Myocyte (in vitro differentiated cells): Measurements from ENCODE around the gene IFT25. TPM values are rescaled to one million over a fixed set of nuclear protein-coding genes. Genes with fewer than 3 reads are reported as not detected.
"Not testable (repeated sequence)": the region's sequence is repeated elsewhere in the genome, so short reads cannot be mapped to it uniquely, and the experiment has no call there.

Experiments
- DNase-seq: peaks from one replicate; pipeline ENCODE4 v3.0.0-alpha.2; 2012; ENCODE audit warnings: low read depth
- total RNA-seq: library from RNA; depleted of rRNA; stranded (reverse); fragments of >200 nt; gene quantifications from 2 replicates; pipeline ENCODE4 v1.2.3, GENCODE V29; 2014

IFT25 gene
- total RNA-seq, 1 donor from 2014 or later = 14.4 TPM

DNA sequence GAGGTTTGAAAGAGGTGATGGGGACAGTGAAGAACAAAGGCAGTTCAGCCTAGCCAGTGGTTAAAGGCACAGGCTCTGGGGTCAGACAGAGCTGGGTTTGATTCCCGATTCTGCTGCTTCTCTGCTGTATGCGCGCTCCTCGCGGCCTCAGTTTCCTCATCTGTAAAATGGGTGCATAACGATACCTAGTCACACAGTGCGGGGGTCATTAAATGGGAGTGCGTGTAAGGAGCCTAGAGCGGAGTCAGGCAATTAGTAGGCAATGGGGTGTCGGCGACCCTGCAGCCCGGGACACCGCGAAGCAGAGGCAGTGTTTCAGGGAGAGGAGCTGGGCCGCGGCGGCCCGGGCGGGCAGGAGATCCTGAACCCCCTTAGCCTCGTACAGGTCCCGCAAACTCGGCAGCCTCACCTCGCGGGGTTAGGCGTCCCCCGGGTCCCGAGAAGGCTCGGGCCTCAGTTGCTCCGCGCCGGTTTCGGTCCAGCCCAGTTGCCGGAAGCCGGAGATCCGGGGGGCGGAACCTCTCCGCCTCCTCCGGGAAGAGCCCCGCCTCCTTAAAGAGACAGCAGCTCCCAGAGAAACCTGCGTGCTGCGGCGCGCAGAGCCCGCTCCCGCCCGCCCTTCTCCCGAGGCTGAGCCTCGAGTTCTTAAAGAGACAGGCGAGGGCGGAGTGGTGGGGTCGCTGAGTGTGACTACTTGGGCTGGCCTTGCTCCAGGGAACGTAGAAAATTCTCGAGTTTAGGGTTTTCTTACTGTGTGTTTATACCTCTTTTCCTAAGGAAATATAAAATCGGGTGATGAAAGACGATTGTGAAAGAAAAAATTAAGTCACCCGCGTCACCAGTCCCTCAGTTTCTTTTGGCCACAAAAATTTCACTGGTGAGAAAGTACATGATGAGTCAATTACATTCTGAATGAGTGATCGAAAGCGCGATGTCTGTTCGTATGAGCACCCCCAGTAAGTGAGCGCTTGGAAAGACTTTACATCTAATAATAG, 55.9 kb downstream of the IFT25 start, which contains the start of gene YIPF1:
YIPF1 (minus strand) TSS at position 494 of the 995 bp plus-strand sequence. CDS start 860 bp downstream, outside the sequence.
- DNase-seq = peak; percentile 90

DNA sequence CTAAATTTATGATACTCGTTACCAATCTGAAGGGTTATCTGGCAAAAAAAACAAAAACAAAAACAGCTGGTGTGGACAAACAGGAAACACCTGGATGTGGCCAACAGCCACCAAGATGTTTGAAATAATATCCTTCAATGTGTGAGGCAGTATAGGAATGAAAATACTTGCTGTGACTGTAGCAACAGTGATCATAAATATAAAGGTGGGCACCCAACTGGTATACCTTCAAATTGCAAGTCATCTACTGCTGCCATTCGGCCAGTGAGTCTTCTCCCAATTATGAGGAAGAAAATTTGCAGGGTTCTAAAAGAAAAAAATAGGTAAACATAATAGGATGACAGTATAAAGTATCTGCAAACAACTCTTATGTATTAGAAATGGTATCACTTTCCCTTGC, 56.8 kb downstream of the IFT25 start:
- DNase-seq = no peak

DNA sequence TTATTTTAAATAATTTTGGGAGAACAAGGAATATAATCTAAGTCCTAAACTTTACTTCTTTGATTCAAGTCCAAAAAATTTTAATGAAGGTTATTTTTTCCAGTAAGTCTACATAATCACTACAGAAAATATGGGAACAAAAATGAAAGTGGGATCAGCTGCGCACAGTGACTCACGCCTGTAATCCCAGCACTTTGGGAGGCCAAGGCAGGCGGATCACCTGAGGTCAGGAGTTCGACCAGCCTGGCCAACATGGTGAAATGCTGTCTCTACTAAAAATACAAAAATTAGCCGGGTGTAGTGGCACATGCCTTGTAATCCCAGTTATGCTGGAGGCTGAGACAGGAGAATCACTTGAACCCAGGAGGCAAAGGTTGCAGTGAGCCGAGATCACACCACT, 61.9 kb downstream of the IFT25 start:
- DNase-seq = not testable (repeated sequence)

DNA sequence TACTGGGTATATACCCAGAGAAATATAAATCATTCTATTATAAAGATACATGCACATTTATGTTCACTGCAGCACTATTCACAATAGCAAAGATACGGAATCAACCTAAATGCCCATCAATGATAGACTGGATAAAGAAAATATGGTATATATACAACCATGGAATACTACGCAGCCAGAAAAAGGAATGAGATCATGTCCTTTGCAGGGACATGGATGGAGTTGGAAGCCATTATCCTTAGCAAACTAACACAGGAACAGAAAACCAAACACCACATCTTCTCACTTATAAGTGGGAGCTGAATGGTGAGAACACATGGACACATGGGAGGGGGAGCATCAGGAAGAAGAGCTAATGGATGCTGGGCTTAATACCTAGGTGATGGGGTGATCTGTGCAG, 63.6 kb downstream of the IFT25 start:
- DNase-seq = not testable (repeated sequence)

DNA sequence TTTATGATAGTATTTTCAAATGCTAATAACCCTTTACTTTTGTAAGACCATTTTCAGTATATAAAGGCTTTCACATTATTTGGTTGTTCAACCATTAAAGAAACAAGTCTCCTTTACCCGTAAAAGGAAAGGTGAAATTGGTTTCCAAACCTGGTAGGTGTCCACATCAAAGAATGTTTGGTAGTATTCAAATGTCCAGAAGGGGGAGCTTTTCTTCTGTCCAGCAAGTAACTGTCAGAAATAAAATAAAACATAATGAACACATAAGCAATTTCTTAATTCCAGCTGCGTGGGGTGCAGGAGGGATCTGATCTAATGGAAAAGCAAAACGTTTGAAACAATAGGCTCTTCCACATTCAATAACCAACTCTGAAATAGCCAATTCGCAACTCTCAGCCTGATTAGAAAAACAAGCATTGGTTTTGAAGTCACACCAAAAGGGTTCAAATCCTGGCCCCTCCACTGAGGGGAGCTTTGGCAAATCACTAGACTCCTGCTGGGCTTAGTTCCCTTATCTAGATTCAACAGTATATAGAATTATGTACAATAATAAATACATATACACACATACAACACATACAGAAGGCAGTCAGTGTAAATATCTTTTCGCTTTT, 66.9 kb downstream of the IFT25 start:
- DNase-seq = peak; percentile 50

DNA sequence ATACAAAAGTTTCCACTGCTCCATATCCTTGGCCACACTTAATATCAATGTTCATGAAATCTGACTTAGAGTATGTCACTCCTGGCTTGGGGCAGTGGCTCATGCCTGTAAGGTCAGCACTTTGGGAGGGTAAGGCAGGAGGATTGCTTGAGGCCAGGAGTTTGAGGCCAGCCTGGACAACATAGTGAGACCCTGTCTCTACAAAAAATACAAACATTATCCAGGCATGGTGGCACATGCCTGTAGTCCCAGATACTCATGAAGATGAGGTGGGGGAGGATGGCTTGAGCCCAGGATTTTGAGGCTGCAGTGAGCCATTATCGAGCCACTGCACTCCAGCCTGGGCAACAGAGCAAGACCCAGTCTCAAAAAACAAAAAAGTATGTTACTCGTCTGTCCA, 70.3 kb downstream of the IFT25 start:
- not testable (repeated sequence) for DNase-seq

DNA sequence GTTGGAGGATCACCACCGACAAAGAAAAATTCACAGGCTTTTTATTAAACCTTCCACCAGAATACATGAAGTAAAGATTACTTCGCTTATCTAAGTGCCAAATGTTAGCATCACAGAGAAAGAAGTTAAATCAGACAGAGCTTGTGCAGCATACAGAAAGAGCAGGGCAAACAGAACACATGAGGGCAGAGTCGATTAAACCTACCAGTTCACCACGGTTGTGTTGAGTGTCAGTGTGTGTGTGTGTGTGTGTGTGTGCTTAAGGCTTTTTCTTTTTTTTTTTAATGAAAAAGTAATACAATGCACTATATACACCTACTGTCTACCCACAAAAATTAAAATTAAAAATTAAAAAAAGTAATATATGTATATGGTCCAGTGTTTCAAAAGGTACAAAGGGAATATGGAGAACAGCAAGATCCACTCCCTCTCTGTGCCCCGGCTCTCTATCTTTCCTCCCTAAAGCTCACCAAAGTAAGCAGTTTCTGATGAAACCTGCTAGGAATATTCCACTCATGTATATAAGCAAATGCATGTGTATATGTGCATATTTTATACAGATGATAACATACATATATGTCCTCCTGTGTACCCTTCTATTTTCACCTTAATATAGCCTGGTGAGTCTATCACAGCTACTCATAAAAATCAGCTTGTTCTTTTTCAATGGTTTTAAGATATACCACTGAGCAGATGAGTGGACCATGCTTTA, 73.6 kb downstream of the IFT25 start:
- DNase-seq = no peak

Other genes starting within 250 kb of the IFT25 start
- gene GLIS1, start 206.5 kb downstream of the IFT25 start, total RNA-seq = 1.6 and 1.9 TPM in 2 replicates
- 14.0 and 15.4 TPM in 2 replicates for gene NDC1, start 107.4 kb downstream of the IFT25 start, total RNA-seq
- gene YIPF1, start 55.9 kb downstream of the IFT25 start, total RNA-seq = 22.2 and 22.5 TPM in 2 replicates
- not detected in 2 replicates for gene DIO1, start 51.5 kb downstream of the IFT25 start, total RNA-seq
- 35.7 and 39.9 TPM in 2 replicates for gene LRRC42, start 651 bp upstream of the IFT25 start, total RNA-seq
- gene LDLRAD1, start 72.5 kb upstream of the IFT25 start, total RNA-seq = not detected in 2 replicates
- 246 and 250 TPM in 2 replicates for gene TMEM59, start 107.5 kb upstream of the IFT25 start, total RNA-seq
- gene TCEANC2, start 107.9 kb upstream of the IFT25 start, total RNA-seq = 2.9 and 4.6 TPM in 2 replicates
- gene CDCP2, start 207.3 kb upstream of the IFT25 start, total RNA-seq = not detected in 2 replicates